Endothelial cell of umbilical vein (primary cell): ENCODE data around the gene LRP6. TPM values are rescaled to one million over a fixed set of nuclear protein-coding genes. Genes with fewer than 3 reads are reported as not detected.
A peak's percentile ranks its signal among the peaks of the same experiment; 100 is the strongest.

ENCODE experiments used
- BruUV-seq: library from RNA; stranded (reverse); fragments of 400-500 nt; replicated peaks from 2 replicates; lab custom pipeline; 2021; lab: Mats Ljungman, UMichigan
- CTCF ChIA-PET: fragments of 300-600, 350-600 bp; sonication (Branson Sonifier 250); formaldehyde crosslinking; loops from one replicate; lab custom pipeline; 2021; ENCODE audit warnings: antibody characterized with exemption, inconsistent platforms; lab: Charles Lee
- POLR2A ChIA-PET: fragments of 300-600, 350-600 bp; sonication (Branson Sonifier 250); formaldehyde crosslinking; loops from one replicate; lab custom pipeline; 2021; ENCODE audit warnings: antibody characterized with exemption, inconsistent platforms; lab: Charles Lee
- DNase-seq: peaks from one replicate; pipeline ENCODE4 v3.0.0-alpha.2; 2011; ENCODE audit warnings: low read depth, low spot score
- FAIRE-seq: peaks from 2 replicates; lab custom pipeline; 2011; peaks lifted over from hg19 to GRCh38; lab: Jason Lieb, UNC
- H2AFZ ChIP-seq: 2 replicates; pipeline ENCODE4 v1.6.0; 2012; ENCODE audit warnings: low read depth, low read length, control low read depth, inconsistent platforms
- H3K27ac ChIP-seq: 2 replicates; pipeline ENCODE4 v1.5.1; 2011; ENCODE audit warnings: low read depth, mild to moderate bottlenecking, control low read depth, low read length, moderate library complexity; ENCODE audit not compliant: insufficient read depth
- H3K27me3 ChIP-seq, 2 experiments: 2 replicates each; pipeline versions ENCODE4 v1.6.0 to v1.6.1; 2011; ENCODE audit warnings: low read length in 2 of 2, mixed read lengths in 1 of 2; ENCODE audit not compliant: control insufficient read depth in 2 of 2, insufficient read depth in 2 of 2
- H3K36me3 ChIP-seq, 2 experiments: 2 replicates in 1 of 2; 3 replicates in 1 of 2; pipeline ENCODE4 v1.5.1; 2011; ENCODE audit warnings: low read length in 2 of 2, mild to moderate bottlenecking in 1 of 2, moderate library complexity in 1 of 2; ENCODE audit not compliant: control insufficient read depth in 2 of 2, insufficient read depth in 2 of 2; ENCODE audit errors: extremely low read depth in 1 of 2
- H3K4me1 ChIP-seq: 3 replicates; pipeline ENCODE4 v1.5.1; 2011; ENCODE audit warnings: mild to moderate bottlenecking, low read length; ENCODE audit not compliant: control insufficient read depth, insufficient read depth; ENCODE audit errors: extremely low read depth
- H3K4me2 ChIP-seq: 2 replicates; pipeline ENCODE4 v1.6.1; 2011; ENCODE audit warnings: low read length, control low read depth, mixed read lengths; ENCODE audit not compliant: insufficient read depth
- H3K4me3 ChIP-seq, 3 experiments: fragments of 200-600 bp in 1 of 3; sonication (generic), shearing (Covaris generic) in 1 of 3; replicated peaks in 1 of 3; 2 replicates each; pipeline ENCODE4 v1.5.1; 2011 to 2016; ENCODE audit warnings: control low read depth in 3 of 3, low read length in 3 of 3, mild to moderate bottlenecking in 2 of 3, inconsistent platforms in 1 of 3, low read depth in 1 of 3, moderate library complexity in 1 of 3; ENCODE audit not compliant: insufficient read depth in 1 of 3
- H3K79me2 ChIP-seq: 2 replicates; pipeline ENCODE4 v1.6.0; 2012; ENCODE audit warnings: low read length, inconsistent platforms; ENCODE audit not compliant: control insufficient read depth, insufficient read depth
- H3K9ac ChIP-seq: replicated peaks from 2 replicates; pipeline ENCODE3; 2011; ENCODE audit warnings: low read length, control low read depth; ENCODE audit not compliant: insufficient read depth; ENCODE audit errors: extremely low read depth
- H3K9me1 ChIP-seq: replicated peaks from 3 replicates; pipeline ENCODE4 v1.6.0; 2011; ENCODE audit warnings: mild to moderate bottlenecking, low read length; ENCODE audit not compliant: control insufficient read depth, insufficient read depth; ENCODE audit errors: extremely low read depth
- H3K9me3 ChIP-seq: replicated peaks from 2 replicates; pipeline ENCODE4 v1.5.1; 2012; ENCODE audit warnings: low read length, inconsistent platforms; ENCODE audit not compliant: control insufficient read depth, insufficient read depth
- H4K20me1 ChIP-seq: replicated peaks from 2 replicates; pipeline ENCODE3; 2011; ENCODE audit warnings: mild to moderate bottlenecking, low read length; ENCODE audit not compliant: control insufficient read depth, insufficient read depth; ENCODE audit errors: extremely low read depth
- CTCF ChIP-seq, 2 donors: IDR thresholded peaks; 1 replicate in 1 of 2; 2 replicates in 1 of 2; pipeline ENCODE4 v1.5.1; 2011; ENCODE audit warnings: low read length in 2 of 2, mild to moderate bottlenecking in 2 of 2, moderate library complexity in 2 of 2, control low read depth in 1 of 2, inconsistent platforms in 1 of 2, low read depth in 1 of 2; ENCODE audit not compliant: insufficient read depth in 1 of 2; ENCODE audit errors: extremely low read depth in 1 of 2
- EZH2 ChIP-seq: IDR thresholded peaks from 2 replicates; pipeline ENCODE4 v1.6.1; 2012; ENCODE audit warnings: borderline replicate concordance, low read depth, mild to moderate bottlenecking, moderate library complexity, low read length, inconsistent platforms; ENCODE audit not compliant: severe bottlenecking
- FOS ChIP-seq: IDR thresholded peaks from 2 replicates; pipeline ENCODE4 v1.6.1; 2011; ENCODE audit warnings: mild to moderate bottlenecking, low read length, moderate library complexity, borderline replicate concordance; ENCODE audit not compliant: insufficient read depth
- GATA2 ChIP-seq: IDR thresholded peaks from 2 replicates; pipeline ENCODE4 v1.7.0; 2011; ENCODE audit warnings: low read depth, mild to moderate bottlenecking, moderate library complexity, mixed read lengths, low read length; ENCODE audit not compliant: insufficient read length, insufficient read depth
- JUN ChIP-seq: IDR thresholded peaks from 2 replicates; pipeline ENCODE4 v1.6.1; 2011; ENCODE audit warnings: borderline replicate concordance, low read depth; ENCODE audit not compliant: insufficient read length, insufficient read depth
- POLR2A ChIP-seq: IDR thresholded peaks from 2 replicates; pipeline ENCODE4 v1.6.1; 2012; ENCODE audit warnings: low read depth, mild to moderate bottlenecking, control low read depth, low read length
- POLR2AphosphoS5 ChIP-seq: IDR thresholded peaks from 2 replicates; pipeline ENCODE4 v1.6.1; 2012; ENCODE audit warnings: low read depth, mild to moderate bottlenecking, control low read depth, low read length, moderate library complexity; ENCODE audit not compliant: insufficient read depth
- dilution Hi-C: fragments of 300-500 bp; cut with MboI; formaldehyde crosslinking; loops from one replicate; pipeline ENCODE4 v1.15.0; 2019; ENCODE audit warnings: low sequenced_read_pairs; ENCODE audit not compliant: extremely low pct_ligation_motif_present
- intact Hi-C: fragments of 100-400 bp; cut with micrococcal nuclease; formaldehyde crosslinking; loops from one replicate; pipeline ENCODE4 v1.10.0; 2022
- polyA plus RNA-seq, 4 experiments: library from polyadenylated mRNA; depleted of rRNA in 3 of 4; stranded (reverse) in 3 of 4; unstranded in 1 of 4; fragments of >200 nt; gene quantifications; 2 replicates each; pipeline versions ENCODE4 v1.2.1 to v1.2.3, GENCODE V29; 2011 to 2012; ENCODE audit warnings: missing spikeins in 1 of 4
- total RNA-seq: library from RNA; stranded (reverse); gene quantifications from 2 replicates; pipeline ENCODE4 v1.2.3, GENCODE V29; 2021
- TF ChIP-seq, protein P1 (sequence below): IDR thresholded peaks from 2 replicates; pipeline ENCODE4 v1.6.1; 2011; ENCODE audit not compliant: insufficient read depth, insufficient read length

The LRP6 gene
- total and polyA plus RNA-seq, 2 donors (not counting 3 experiments of a cell fraction or from before 2014, with no cell fraction given), result 28.5 to 41.7 TPM

DNA sequence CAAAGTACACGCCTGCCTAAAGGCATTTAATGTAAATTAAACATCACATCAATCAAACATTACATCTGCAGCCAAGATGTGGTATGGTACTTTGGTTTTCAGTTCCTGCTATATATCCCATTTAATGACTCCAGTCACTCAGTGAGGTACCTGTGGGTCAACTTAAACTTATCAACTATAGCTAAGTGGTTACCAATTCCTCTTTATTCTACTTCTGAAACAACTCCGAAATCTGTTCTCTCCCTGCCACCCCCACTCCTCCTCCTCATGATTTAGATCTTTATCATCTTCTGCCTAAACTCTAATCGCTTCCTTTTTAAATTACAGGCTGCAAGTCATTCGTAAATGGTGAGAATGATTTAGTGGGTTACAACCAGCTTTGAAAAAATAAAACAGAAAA lies 138.2 kb downstream of the LRP6 start:
- no peak overlapping the region for H2AFZ ChIP-seq
- dilution Hi-C loops, result no loop called here
- no peaks in the 10 kb centered on the region for H3K9me3 ChIP-seq
- H3K79me2 ChIP-seq, result no peaks in the 10 kb centered on the region
- no peak for DNase-seq
- H3K9ac ChIP-seq, result no peak overlapping the region
- no peaks in the 10 kb centered on the region for H4K20me1 ChIP-seq
- intact Hi-C loops, result no loop called here
- H3K4me3 ChIP-seq, result no peak overlapping the region
- no peaks in the 10 kb centered on the region for H3K27me3 ChIP-seq
- TF ChIP-seq JUN (no peak), FOS (no peak), CTCF (IDR thresholded peaks at IDR 0.05; ENCODE audit: extremely low read depth in 1 of 2, insufficient read depth in 1 of 2, low read depth in 1 of 2, low read length in 2 of 2) (no peak)
- TF ChIP-seq, protein P1, sequence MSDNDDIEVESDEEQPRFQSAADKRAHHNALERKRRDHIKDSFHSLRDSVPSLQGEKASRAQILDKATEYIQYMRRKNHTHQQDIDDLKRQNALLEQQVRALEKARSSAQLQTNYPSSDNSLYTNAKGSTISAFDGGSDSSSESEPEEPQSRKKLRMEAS, result no peak
- no peaks in the 10 kb centered on the region for H3K4me1 ChIP-seq
- BruUV-seq, result no TSS peak
- H3K4me2 ChIP-seq, result no peak overlapping the region
- no peak overlapping the region for H3K27ac ChIP-seq
- POLR2A ChIA-PET, result interaction anchor here (0.6 kb wide), 1 partner anchor 119 kb away, joined by 6 read pairs; no protein-coding TSS in a partner anchor
- H3K36me3 ChIP-seq, result peaks cover 6 to 10% of the 10 kb centered on the region in 2 experiments
- CTCF ChIA-PET, result interaction anchor here (0.5 to 1.0 kb wide), 3 partner anchors 11 to 64 kb away, joined by 3 to 4 read pairs (median 3); no protein-coding TSS in a partner anchor
- no peak for FAIRE-seq
- no peaks in the 10 kb centered on the region for H3K9me1 ChIP-seq

- H3K79me2 ChIP-seq, result no peaks in the 10 kb centered on the region
- no peak overlapping the region for H3K9ac ChIP-seq
- H3K9me1 ChIP-seq, result no peaks in the 10 kb centered on the region
- CTCF ChIA-PET, result interaction anchor here (1.0 to 1.7 kb wide), 4 partner anchors 9 to 112 kb away, joined by 3 to 6 read pairs (median 4); no protein-coding TSS in a partner anchor
- no TSS peak for BruUV-seq
- no peaks in the 10 kb centered on the region for H3K27me3 ChIP-seq
- POLR2A ChIA-PET, result no interaction called here
- dilution Hi-C loops, result no loop called here
- H3K36me3 ChIP-seq, result peaks cover 6 to 10% of the 10 kb centered on the region in 2 experiments
- intact Hi-C loops, result no loop called here
- no peak overlapping the region for H3K27ac ChIP-seq
- H2AFZ ChIP-seq, result no peak overlapping the region
- DNase-seq (no peak), FAIRE-seq (peak; percentile 61)
- H3K4me1 ChIP-seq, result no peaks in the 10 kb centered on the region
- no peak overlapping the region for H3K4me3 ChIP-seq
- no peaks in the 10 kb centered on the region for H3K9me3 ChIP-seq
- TF ChIP-seq POLR2AphosphoS5 (no peak), GATA2 (no peak), JUN (no peak), POLR2A (no peak), EZH2 (no peak)
- TF ChIP-seq, protein P1, result no peak
- H3K4me2 ChIP-seq, result no peak overlapping the region
- no peaks in the 10 kb centered on the region for H4K20me1 ChIP-seq
Observed at GRCh38 chr12:12127304-12127703, 139.5 kb downstream of the LRP6 start.
